Activated CD4-positive, alpha-beta T cell treated with anti-CD3 and anti-CD28 coated beads, Interleukin-2, amount 50 U/mL, for 1 hour (primary cell): ENCODE measurements around the gene CLEC20A.

Source experiments
- DNase-seq: peaks from one replicate; pipeline ENCODE4 v3.0.0-alpha.2; 2020

Gene CLEC20A

DNA sequence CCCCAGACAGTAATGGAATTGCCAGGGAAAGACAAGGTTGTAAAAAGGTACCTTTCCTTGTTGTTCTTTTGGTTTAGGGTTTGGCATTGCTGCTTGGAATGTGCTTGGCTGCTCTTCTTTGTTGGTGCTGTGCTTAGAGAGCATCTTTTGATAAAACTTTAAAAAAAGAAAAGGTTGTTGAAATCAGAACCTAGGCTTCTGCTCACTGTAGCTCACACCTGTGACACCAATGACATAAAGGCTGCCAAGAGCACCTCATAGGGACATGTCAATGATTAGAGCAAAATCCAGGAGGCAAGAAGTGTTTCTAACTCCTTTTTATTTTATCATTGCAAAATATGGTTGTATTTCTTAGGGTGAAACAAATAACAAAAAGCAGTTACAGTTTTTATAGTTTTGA, 28.9 kb downstream of the CLEC20A start:
- no peak for DNase-seq

DNA sequence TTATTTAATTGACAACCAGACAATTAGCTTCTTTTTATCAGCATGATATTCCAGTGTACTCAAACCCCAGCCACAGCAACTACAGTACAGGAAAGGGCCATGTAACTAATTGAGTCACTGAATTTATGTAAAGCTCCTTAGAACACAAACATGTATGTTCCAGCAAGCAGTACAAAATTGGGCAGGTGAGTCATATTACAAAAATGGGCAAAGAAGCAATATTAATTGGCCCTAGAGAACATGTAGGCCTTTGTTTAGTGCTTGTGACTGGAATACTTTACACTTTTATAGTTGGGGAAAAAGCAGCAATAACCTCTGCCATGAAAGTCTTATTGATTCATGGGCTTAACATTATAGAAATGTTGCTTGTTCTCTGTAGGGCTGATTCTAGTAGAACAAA, 31.8 kb downstream of the CLEC20A start:
- no peak for DNase-seq

DNA sequence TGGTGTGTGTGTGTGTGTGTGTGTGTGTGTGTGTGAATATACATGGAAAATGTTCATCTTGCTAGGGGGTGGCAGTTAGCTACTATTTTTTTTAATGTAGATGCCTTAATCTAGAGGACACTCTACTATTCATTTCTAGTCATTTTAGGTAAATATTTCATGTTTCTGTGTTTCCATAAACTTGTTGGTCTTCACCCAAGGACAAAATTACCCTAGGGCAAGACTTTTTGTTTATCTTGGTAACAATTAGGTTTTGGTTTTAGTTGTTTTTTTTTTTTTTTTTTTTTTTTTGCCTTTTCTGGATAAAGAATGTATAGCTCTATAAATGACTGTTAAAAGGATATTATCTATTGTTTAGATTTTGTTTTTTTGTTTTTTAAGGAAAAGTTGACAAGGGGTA, 32.2 kb downstream of the CLEC20A start:
- DNase-seq, result no peak

DNA sequence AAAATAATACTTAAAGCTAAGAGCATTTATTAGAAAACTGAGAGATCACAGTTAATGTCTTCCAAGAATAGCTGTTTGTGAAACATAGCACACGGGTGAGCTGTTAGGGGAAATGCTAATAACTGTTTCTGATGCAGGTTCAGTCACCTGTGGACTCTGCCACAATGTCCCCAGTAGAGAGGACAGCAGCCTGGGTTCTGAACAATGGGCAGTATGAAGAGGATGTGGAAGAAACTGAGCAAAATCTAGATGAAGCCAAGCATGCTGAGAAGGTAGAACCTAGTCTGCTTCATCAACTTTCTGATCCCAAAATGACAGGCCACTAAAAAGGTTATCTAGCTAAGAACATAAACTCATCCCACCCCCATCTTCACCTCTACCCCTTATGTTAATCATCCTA, 32.6 kb downstream of the CLEC20A start:
- DNase-seq, result no peak

DNA sequence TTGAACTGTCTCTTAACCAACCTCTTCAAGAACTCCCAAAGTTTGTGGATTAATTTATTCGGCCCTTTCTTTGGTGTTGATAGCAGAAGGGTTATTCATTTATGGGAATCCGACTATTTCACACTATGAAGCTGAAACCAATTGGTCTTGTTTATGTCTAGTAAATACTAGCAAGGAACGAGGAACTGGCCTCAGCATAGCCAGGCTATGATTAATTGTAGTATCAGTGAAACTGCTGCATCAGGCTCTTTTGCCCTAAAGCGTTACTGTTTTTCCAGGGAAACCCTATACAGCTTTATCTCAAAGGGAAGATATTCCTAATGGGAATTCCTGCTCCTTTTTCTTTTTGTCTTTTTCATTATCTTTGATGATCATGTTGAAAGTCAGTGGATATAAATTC, 35.1 kb downstream of the CLEC20A start:
- no peak for DNase-seq

DNA sequence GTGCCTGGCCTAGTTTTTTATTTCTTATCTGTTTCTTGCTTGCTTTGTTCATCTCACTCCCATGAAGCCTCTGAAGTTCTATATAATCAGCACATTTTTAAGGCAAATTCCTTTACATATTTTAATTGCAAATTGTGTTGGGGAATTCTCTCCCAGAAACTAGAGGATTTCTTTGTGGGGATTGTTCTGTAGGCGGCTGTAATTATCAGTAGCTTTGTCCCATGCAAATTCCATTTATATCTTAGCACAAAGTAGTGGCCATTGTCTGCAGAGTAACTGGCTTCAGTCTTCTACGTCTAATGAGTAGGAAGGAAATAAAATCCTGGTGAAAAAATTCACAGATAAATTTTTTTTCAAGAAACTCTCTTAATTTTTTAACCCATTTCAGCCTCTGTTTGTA, 35.7 kb downstream of the CLEC20A start:
- no peak for DNase-seq

DNA sequence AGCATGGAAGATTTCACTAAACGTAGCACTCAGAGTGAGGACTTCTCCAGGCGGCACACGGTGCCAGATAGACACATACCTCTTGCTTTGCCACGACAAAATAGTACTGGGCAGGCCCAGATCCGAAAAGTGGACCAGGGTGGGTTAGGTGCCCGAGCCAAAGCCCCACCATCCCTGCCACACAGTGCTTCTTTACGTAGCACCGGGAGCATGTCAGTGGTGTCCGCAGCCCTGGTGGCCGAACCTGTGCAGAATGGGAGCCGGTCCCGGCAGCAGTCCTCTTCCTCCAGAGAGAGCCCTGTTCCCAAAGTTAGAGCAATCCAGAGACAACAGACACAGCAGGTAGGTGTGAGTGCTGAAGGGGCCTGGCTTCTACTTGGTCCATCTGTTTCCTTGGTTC, 38.6 kb downstream of the CLEC20A start:
- DNase-seq, result no peak

DNA sequence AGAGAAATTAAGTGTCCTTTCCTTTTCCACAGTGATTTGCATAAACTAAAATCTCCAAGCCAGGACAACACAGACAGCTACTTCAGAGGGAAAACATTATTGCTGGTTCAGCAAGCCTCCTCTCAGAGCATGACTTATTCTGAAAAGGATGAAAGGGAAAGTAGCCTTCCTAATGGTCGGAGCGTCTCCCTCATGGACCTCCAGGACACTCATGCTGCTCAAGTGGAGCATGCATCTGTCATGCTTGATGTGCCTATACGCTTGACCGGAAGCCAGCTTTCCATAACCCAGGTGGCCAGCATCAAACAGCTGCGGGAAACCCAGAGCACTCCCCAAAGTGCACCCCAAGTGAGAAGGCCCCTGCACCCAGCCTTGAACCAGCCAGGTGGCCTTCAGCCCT, 39.1 kb downstream of the CLEC20A start:
- no peak for DNase-seq

DNA sequence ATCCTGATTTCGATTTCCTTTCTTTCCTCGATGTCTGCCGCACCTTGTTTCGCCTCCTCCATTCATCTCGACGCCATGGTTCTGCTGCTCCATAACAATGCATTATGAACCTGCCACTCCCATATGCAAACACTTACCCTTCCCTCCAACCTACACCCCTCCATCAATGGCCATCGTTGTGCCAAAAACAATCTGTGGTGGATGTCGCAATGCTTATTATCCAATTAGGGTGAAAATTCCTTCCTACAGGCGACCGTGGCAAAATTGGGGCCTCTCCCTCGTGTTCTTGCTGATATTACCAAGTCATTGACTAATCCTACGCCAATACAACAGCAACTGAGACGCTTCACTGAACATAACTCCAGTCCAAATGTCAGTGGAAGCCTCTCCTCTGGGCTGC, 40.3 kb downstream of the CLEC20A start:
- DNase-seq, result no peak

DNA sequence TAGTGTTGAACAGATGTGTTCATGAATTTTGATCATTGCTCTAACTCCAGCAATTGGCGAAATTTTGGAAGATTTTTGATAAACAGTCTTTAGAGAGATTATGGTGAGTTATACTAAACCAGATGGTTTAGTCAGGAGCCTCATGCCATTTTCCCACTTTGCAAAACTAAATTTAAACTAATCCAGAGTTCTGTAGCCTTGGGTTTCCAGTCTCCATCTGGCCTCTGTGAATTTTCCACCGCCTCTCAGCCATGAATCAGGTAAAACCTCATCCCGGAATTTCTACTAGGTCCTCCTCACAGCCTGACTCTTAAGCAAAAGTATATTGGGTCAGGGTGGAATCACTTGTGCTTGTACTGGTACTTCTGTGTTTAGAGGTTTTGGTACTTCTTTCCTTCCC, 44.8 kb downstream of the CLEC20A start:
- DNase-seq, result no peak

DNA sequence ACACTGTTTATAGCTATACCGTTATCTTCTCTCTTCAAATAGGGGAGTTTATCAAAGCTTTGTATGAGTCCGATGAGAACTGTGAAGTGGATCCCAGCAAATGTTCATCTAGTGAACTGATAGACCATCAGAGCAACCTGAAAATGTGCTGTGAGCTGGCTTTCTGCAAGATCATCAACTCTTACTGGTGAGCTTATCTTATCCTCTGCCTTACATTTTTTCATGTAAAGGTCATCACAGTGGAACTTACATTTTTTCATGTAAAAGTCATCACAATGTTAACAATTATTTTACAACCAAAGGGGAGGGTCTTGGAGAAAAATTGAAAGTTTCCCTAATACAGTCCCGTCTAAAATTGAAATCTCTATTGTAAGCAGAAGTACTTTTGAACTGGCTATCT, 45.2 kb downstream of the CLEC20A start:
- no peak for DNase-seq

DNA sequence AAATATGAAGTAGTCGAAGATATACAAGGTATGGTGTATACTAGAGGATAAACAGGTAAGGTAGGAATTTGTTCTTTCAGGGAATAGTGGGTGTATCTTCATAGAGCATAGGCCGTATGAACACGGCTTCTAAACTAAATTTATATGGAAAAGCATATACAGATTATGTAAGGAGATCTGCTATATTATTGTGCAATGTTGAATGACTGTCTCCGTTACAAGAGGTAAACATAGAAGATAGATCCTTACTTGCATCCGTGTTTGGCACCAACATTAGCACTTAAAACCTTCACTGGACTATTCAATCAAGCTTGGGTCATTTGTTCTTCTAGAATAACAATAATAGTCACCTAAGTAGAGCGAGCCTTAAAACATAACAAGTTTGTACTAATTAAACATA, 45.9 kb downstream of the CLEC20A start:
- no peak for DNase-seq

DNA sequence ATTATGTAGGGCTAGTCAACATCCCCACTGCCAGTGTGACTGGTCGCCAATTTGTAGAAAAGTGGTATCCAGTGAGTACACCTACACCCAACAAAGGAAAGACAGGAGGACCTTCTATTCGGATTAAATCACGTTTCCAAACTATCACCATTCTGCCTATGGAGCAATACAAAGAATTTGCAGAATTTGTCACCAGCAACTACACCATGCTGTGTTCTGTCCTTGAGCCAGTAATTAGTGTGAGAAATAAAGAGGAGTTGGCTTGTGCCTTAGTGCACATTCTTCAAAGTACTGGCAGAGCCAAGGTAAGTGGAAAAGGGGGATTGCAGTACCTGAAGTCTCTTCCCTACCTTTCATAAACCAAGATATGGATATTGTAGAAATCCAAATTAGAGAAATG, 53.8 kb downstream of the CLEC20A start:
- no peak for DNase-seq

DNA sequence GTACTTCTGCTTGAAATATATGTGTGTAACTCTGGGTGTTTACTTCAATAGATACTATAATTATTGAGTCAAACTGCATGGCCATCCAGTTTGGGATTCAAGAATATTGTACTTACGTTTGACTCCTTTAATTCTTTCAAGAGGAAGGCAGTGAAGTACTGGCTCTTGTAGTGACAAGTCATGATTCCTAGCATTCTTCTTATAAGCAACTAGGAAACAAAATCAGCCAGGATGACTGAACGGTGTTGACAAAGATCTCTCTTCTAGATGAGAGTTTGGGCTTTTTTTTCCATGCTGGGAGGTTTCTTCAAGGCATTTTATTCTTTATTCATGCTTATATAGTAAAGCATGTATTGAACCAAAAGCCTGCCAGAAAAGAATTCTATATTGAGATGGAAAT, 58.3 kb downstream of the CLEC20A start:
- DNase-seq, result no peak

DNA sequence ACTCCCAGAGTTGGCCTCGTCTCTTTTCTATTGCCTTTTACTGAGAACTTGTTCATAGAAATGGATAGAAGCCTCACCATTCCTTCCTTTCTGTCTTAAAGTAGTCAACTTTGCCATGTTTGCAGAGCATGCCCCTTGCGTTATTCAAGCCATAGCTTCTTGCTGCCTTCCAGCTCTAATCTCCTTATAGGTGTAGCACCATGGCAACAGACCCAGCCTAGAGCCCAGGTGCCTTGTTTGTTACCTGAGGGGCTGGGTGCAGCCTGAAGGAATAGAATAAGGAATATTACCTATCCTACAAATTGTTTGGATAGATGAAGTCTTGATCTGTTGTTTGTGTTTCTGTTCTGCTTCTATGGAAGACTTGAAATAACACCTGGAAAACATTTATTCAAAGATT, 59.9 kb downstream of the CLEC20A start:
- no peak for DNase-seq

DNA sequence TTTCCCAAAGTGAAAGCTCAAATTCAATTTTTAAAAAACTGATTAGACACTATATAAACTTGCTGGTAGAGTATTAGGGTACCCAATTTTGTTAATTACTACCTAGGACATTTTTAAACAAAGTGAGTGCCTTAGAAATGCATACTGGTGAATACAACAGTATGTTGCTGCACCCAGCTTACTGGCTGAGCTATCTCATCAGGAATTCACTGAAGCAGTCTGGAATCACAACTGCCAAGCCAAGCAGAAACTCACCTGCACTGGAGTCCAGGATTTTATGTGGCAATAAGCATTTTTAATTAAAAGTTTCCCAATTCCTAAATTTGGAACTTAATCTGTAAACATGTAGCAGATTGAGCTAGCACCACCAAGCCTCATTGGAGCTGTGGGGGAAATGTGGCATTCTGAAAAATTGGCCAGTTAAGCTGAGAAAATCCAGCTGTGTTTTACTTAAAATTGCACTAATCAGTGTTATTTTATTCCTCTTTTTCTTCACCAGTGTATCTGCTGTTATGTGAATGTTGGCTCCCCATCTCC, 61.8 kb downstream of the CLEC20A start:
- DNase-seq, result no peak

DNA sequence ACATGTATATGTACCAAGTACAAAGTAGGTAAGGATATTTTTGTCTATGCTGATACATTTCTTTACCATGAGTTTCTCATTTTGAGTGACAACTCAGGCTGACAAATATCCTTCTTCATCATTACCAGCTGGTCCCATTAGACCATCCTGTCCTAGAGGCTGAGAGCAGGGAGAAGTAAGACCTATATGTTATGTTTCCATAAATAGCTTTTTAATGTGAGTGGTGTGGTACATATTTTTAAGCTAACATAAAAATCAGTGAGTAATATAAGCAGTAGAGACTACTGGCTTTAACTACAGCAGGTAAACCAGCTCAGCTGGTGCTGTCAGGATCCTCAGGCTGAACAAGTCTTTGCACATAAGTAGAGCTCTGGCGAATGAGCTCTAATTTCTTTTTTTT, 62.4 kb downstream of the CLEC20A start:
- no peak for DNase-seq
